Tibial nerve (tissue), 4 donors: ENCODE measurements around the gene ROGDI. TPM values are rescaled to one million over a fixed set of nuclear protein-coding genes. Genes with fewer than 3 reads are reported as not detected.

Experiments used
- DNase-seq, 2 donors: peaks; one replicate each; pipeline ENCODE4 v3.0.0-alpha.2; 2019; ENCODE audit warnings: low spot score in 2 of 2
- H3K27ac ChIP-seq, 4 donors: fragments of 200-600 bp; sonication (generic) in 3 of 4; one replicate each; pipeline ENCODE4 v1.5.1; 2017 to 2019; ENCODE audit warnings: mild to moderate bottlenecking in 1 of 4
- H3K27me3 ChIP-seq, 2 donors: fragments of 200-600 bp; sonication (generic) in 1 of 2; one replicate each; pipeline versions ENCODE4 v1.5.1 to v1.6.0; 2017 to 2019
- H3K36me3 ChIP-seq, 3 donors: fragments of 200-600 bp; sonication (generic); one replicate each; pipeline ENCODE4 v1.5.1; 2018 to 2019
- H3K4me1 ChIP-seq, 4 donors: fragments of 200-600 bp; sonication (generic) in 3 of 4; one replicate each; pipeline ENCODE4 v1.5.1; 2017 to 2019
- H3K4me3 ChIP-seq, 4 donors: fragments of 200-600 bp; sonication (generic) in 3 of 4; one replicate each; pipeline ENCODE4 v1.5.1; 2017 to 2019; ENCODE audit warnings: mild to moderate bottlenecking in 1 of 4, moderate library complexity in 1 of 4
- H3K9me3 ChIP-seq, 4 donors: fragments of 200-600 bp; sonication (generic) in 3 of 4; one replicate each; pipeline ENCODE4 v1.5.1; 2017 to 2019
- EP300 ChIP-seq, 2 donors: sonication (generic); formaldehyde crosslinking; IDR thresholded peaks; one replicate each; pipeline ENCODE4 v1.6.1; 2017; ENCODE audit warnings: antibody characterized with exemption in 2 of 2, mild to moderate bottlenecking in 1 of 2
- POLR2A ChIP-seq, 2 donors: fragments of 450-650 bp; IDR thresholded peaks; one replicate each; pipeline ENCODE4 v1.6.1; 2017; ENCODE audit warnings: antibody characterized with exemption in 2 of 2, mild to moderate bottlenecking in 2 of 2, moderate library complexity in 2 of 2
- WGBS, 2 donors: methylation state at CpG; one replicate each; pipeline ENCODE4 v1.1.5; 2018; 5-methylcytosine and 5-hydroxymethylcytosine counted together
- small RNA-seq: library from RNA; depleted of rRNA; stranded (forward); fragments of <200 nt; gene quantifications from one replicate; pipeline ENCODE3, GENCODE V24; 2016
- total RNA-seq, 4 donors: library from RNA; depleted of rRNA; stranded (reverse); fragments of >200 nt; gene quantifications; one replicate each; pipeline ENCODE4 v1.1.0, GENCODE V29; 2016
- TF ChIP-seq, protein P1 (sequence below), 5 experiments: fragments of 200-600 bp in 3 of 5; fragments of 450-650 bp in 2 of 5; sonication (generic) in 3 of 5; IDR thresholded peaks; one replicate each; pipeline ENCODE4 v1.5.1; 2016 to 2019; ENCODE audit warnings: antibody characterized with exemption in 5 of 5, mild to moderate bottlenecking in 3 of 5, moderate library complexity in 2 of 5

The ROGDI gene
- total RNA-seq, 4 donors from 2014 or later = 10.5 to 28.5 (median 16.8) TPM

DNA sequence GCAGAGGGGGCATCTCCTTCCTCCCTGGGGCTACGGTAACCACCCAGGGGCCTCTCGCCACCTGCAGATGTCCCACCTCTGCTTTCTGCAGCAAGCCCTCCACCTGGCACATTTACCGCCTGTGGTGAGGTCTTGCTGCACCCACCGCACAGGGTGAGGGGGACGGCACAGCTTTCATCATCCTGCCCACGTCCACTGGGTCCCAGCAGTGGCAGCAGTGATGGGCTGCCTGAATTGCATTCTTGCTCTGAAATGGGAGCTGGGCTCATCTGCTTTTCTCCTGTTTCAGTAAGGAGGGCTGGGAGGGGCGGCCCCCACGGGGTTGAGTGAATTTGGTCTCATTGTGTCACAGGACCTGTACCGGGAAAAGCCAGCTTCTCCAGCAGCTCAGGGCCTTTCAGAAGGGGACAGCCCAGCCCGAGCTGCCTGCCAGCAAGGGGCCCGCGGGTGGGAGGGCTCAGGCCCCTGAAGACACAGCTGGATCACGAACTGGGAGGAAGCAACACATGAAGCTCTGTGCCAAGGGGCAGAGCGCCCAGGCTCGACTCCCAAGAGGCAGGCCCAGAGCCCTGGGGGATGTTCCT, 55.4 kb downstream of the ROGDI start:
- WGBS, 2 donors = 53 to 66% methylated on average over 9 to 13 of the region's 15 CpGs
- peaks cover 0 to 38% (median 7%) of the 10 kb centered on the region in 3 donors for H3K36me3 ChIP-seq
- H3K4me3 ChIP-seq = no peak overlapping the region
- H3K9me3 ChIP-seq = no peaks in the 10 kb centered on the region
- H3K27me3 ChIP-seq = no peaks in the 10 kb centered on the region
- H3K4me1 ChIP-seq = peaks cover 0 to 22% (median 8%) of the 10 kb centered on the region in 4 donors
- DNase-seq = no peak
- TF ChIP-seq, protein P1, sequence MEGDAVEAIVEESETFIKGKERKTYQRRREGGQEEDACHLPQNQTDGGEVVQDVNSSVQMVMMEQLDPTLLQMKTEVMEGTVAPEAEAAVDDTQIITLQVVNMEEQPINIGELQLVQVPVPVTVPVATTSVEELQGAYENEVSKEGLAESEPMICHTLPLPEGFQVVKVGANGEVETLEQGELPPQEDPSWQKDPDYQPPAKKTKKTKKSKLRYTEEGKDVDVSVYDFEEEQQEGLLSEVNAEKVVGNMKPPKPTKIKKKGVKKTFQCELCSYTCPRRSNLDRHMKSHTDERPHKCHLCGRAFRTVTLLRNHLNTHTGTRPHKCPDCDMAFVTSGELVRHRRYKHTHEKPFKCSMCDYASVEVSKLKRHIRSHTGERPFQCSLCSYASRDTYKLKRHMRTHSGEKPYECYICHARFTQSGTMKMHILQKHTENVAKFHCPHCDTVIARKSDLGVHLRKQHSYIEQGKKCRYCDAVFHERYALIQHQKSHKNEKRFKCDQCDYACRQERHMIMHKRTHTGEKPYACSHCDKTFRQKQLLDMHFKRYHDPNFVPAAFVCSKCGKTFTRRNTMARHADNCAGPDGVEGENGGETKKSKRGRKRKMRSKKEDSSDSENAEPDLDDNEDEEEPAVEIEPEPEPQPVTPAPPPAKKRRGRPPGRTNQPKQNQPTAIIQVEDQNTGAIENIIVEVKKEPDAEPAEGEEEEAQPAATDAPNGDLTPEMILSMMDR (IDR thresholded peaks at IDR 0.05) = no peak
- TF ChIP-seq EP300 (IDR thresholded peaks at IDR 0.05) (no peak), POLR2A (IDR thresholded peaks at IDR 0.05) (no peak)
- peak overlapping the region in 2 of 4 donors; percentile 26 to 47 for H3K27ac ChIP-seq

Small RNAs within 50 kb of the gene (small RNA-seq; reads per million reads assigned to genes)
- not detected for gene RF00017

Other genes with a start within 250 kb of the ROGDI start
- gene C16orf96, start 246.3 kb downstream of the ROGDI start, total RNA-seq = under 1 TPM in 2 of 4 donors, not detected in 2; 0.20 to 0.21 TPM
- 10 to 100 TPM in 2 of 4 donors, 1 to 10 TPM in 2; 6.5 to 22.8 (median 9.8) TPM for gene UBALD1, start 187.7 kb downstream of the ROGDI start, total RNA-seq
- gene MGRN1, start 177.8 kb downstream of the ROGDI start, total RNA-seq = 10 to 100 TPM; 37.5 to 59.1 (median 42.7) TPM
- gene NUDT16L1, start 109.1 kb downstream of the ROGDI start, total RNA-seq = 10 to 100 TPM; 30.3 to 63.7 (median 48.5) TPM
- 10 to 100 TPM; 29.3 to 58.8 (median 51.8) TPM for gene ANKS3, start 68.4 kb downstream of the ROGDI start, total RNA-seq
- 10 to 100 TPM in 1 of 4 donors, 1 to 10 TPM in 1, under 1 TPM in 2; 0.21 to 15.3 (median 0.74) TPM for gene DNAAF8, start 68.1 kb downstream of the ROGDI start, total RNA-seq
- gene ZNF500, start 35.5 kb downstream of the ROGDI start, total RNA-seq = 10 to 100 TPM; 20.3 to 43.2 (median 34.4) TPM
- not detected for gene SEPTIN12, start 14.3 kb downstream of the ROGDI start, total RNA-seq
- gene SMIM22, start 7.3 kb downstream of the ROGDI start, total RNA-seq = not detected
- gene GLYR1, start 44.7 kb upstream of the ROGDI start, total RNA-seq = 10 to 100 TPM; 42.0 to 59.4 (median 50.9) TPM
- gene UBN1, start 44.8 kb upstream of the ROGDI start, total RNA-seq = 10 to 100 TPM; 24.5 to 47.4 (median 29.2) TPM
- gene PPL, start 134.5 kb upstream of the ROGDI start, total RNA-seq = 100 to 1,000 TPM in 3 of 4 donors, 10 to 100 TPM in 1; 52.2 to 246 (median 200) TPM
- gene SEC14L5, start 155.7 kb upstream of the ROGDI start, total RNA-seq = 10 to 100 TPM; 12.0 to 29.0 (median 13.6) TPM
- 100 to 1,000 TPM in 1 of 4 donors, 10 to 100 TPM in 3; 37.5 to 104 (median 43.8) TPM for gene NAGPA, start 231.3 kb upstream of the ROGDI start, total RNA-seq